ENCODE measurements around the gene NEIL1. TPM values are rescaled to one million over a fixed set of nuclear protein-coding genes. Genes with fewer than 3 reads are reported as not detected.

The NEIL1 gene
- total and polyA plus RNA-seq, 4 experiments from 2014 or later: 1.5 to 16.4 (median 7.8) TPM

Small RNA genes within 50 kb of the gene (microRNA-seq; reads per million reads assigned to microRNA genes)
- gene MIR631 (ENCODE audit: borderline microRNAs expressed, borderline number of aligned reads, borderline replicate concordance): not detected

Other genes with a start within 250 kb of the NEIL1 start
- gene C15orf39, start 145.2 kb upstream of the NEIL1 start, total RNA-seq: 10 to 100 TPM; 25.9 to 27.0 TPM
- gene C15orf39, start 145.2 kb upstream of the NEIL1 start, polyA plus RNA-seq: 1 to 10 TPM in 1 of 2 donors, under 1 TPM in 1; 0.36 to 4.6 TPM
- not detected for gene GOLGA6C, start 88.7 kb upstream of the NEIL1 start, total RNA-seq
- gene GOLGA6C, start 88.7 kb upstream of the NEIL1 start, polyA plus RNA-seq: not detected
- gene GOLGA6D, start 64.2 kb upstream of the NEIL1 start, total RNA-seq: not detected
- not detected for gene GOLGA6D, start 64.2 kb upstream of the NEIL1 start, polyA plus RNA-seq
- gene COMMD4, start 11.0 kb upstream of the NEIL1 start, total RNA-seq: 10 to 100 TPM; 33.9 to 36.4 TPM
- gene COMMD4, start 11.0 kb upstream of the NEIL1 start, polyA plus RNA-seq: 10 to 100 TPM; 41.0 to 45.6 TPM
- gene MAN2C1, start 21.6 kb downstream of the NEIL1 start, total RNA-seq: 100 to 1,000 TPM; 448 to 449 TPM
- 10 to 100 TPM; 32.2 to 38.0 TPM for gene MAN2C1, start 21.6 kb downstream of the NEIL1 start, polyA plus RNA-seq
- 100 to 1,000 TPM; 128 to 134 TPM for gene SIN3A, start 104.7 kb downstream of the NEIL1 start, total RNA-seq
- 10 to 100 TPM in 1 of 2 donors, 1 to 10 TPM in 1; 7.0 to 25.9 TPM for gene SIN3A, start 104.7 kb downstream of the NEIL1 start, polyA plus RNA-seq
- 10 to 100 TPM; 15.9 to 16.6 TPM for gene PTPN9, start 232.3 kb downstream of the NEIL1 start, total RNA-seq
- 10 to 100 TPM; 26.5 to 31.7 TPM for gene PTPN9, start 232.3 kb downstream of the NEIL1 start, polyA plus RNA-seq

Data from CD4-positive, alpha-beta memory T cell (primary cell).